T1000 (cell line): ENCODE results near the gene HRH1.

Experiments
- DNase-seq: peaks from one replicate; lab custom pipeline; 2025; ENCODE audit warnings: mixed read lengths; lab: John Stamatoyannopoulos, UW

The HRH1 gene

GRCh38 chr3:11282250-11283138, 128.2 kb downstream of the HRH1 start:
- DNase-seq: no peak

- DNase-seq: no peak
These were observed 128.8 kb downstream of the HRH1 start for GRCh38 chr3:11283139-11283475.

GRCh38 chr3:11284011-11284410, 129.7 kb downstream of the HRH1 start:
- no peak for DNase-seq

- DNase-seq: no peak
These were observed 131.2 kb downstream of the HRH1 start for GRCh38 chr3:11285471-11285870.

GRCh38 chr3:11287404-11287803, 133.1 kb downstream of the HRH1 start:
- no peak for DNase-seq

- DNase-seq: no peak
These were observed 133.8 kb downstream of the HRH1 start for GRCh38 chr3:11288021-11288491.

GRCh38 chr3:11288786-11289637, 134.7 kb downstream of the HRH1 start:
- DNase-seq: peak; percentile 46

GRCh38 chr3:11289864-11290263, 135.6 kb downstream of the HRH1 start:
- no peak for DNase-seq

- DNase-seq: peak; percentile 14
These were observed 136.7 kb downstream of the HRH1 start for GRCh38 chr3:11290743-11291680.

GRCh38 chr3:11291808-11292207, 137.5 kb downstream of the HRH1 start:
- no peak for DNase-seq

GRCh38 chr3:11297126-11297525, 142.8 kb downstream of the HRH1 start:
- DNase-seq: no peak

- no peak for DNase-seq
These were observed 146.7 kb downstream of the HRH1 start for GRCh38 chr3:11300970-11301369.

GRCh38 chr3:11302444-11302843, 148.2 kb downstream of the HRH1 start:
- no peak for DNase-seq

GRCh38 chr3:11304175-11304574, 149.9 kb downstream of the HRH1 start:
- no peak for DNase-seq

GRCh38 chr3:11305509-11305908, 151.2 kb downstream of the HRH1 start:
- DNase-seq: no peak

GRCh38 chr3:11306817-11307589, 152.7 kb downstream of the HRH1 start:
- DNase-seq: no peak

- DNase-seq: no peak
These were observed 153.6 kb downstream of the HRH1 start for GRCh38 chr3:11307830-11308432.

GRCh38 chr3:11310258-11310657, 156.0 kb downstream of the HRH1 start:
- no peak for DNase-seq

GRCh38 chr3:11312166-11312565, 157.9 kb downstream of the HRH1 start:
- no peak for DNase-seq
